Measurements from ENCODE around the gene PPP2R3B.
"Not testable (repeated sequence)": the region's sequence is repeated elsewhere in the genome, so short reads cannot be mapped to it uniquely, and the experiment has no call there.

PPP2R3B gene

GRCh38 chrX:312621-313331 is 73.9 kb downstream of the PPP2R3B start:
- no peak for DNase-seq (ENCODE audit: extremely low read depth, low read depth)
- TF ChIP-seq CTCF (IDR thresholded peaks at IDR 0.05; ENCODE audit: low read depth, low read length), result no peak

GRCh38 chrX:311156-312129 is 75.3 kb downstream of the PPP2R3B start:
- no peak for DNase-seq (ENCODE audit: extremely low read depth, low read depth)
- TF ChIP-seq CTCF (IDR thresholded peaks at IDR 0.05; ENCODE audit: low read depth, low read length), result no peak

- no peak for DNase-seq (ENCODE audit: extremely low read depth, low read depth)
- no peak for TF ChIP-seq CTCF (IDR thresholded peaks at IDR 0.05; ENCODE audit: low read depth, low read length)
Observed at GRCh38 chrX:310621-311155, 76.0 kb downstream of the PPP2R3B start.

GRCh38 chrX:308821-309520 is 77.7 kb downstream of the PPP2R3B start:
- TF ChIP-seq CTCF (IDR thresholded peaks at IDR 0.05; ENCODE audit: low read depth, low read length), result no peak
- DNase-seq (ENCODE audit: extremely low read depth, low read depth), result no peak

GRCh38 chrX:307261-308111 is 79.2 kb downstream of the PPP2R3B start:
- TF ChIP-seq CTCF (IDR thresholded peaks at IDR 0.05; ENCODE audit: low read depth, low read length), result no peak
- DNase-seq (ENCODE audit: extremely low read depth, low read depth), result no peak

- DNase-seq (ENCODE audit: extremely low read depth, low read depth), result not testable (repeated sequence)
Observed at GRCh38 chrX:306614-307251, 80.0 kb downstream of the PPP2R3B start.

GRCh38 chrX:305781-306613 is 80.7 kb downstream of the PPP2R3B start:
- not testable (repeated sequence) for DNase-seq (ENCODE audit: extremely low read depth, low read depth)

Data from AG09319 (cell line).